SKM-1 (cell line): ENCODE measurements around the gene MIDN.

Source experiments
- DNase-seq: peaks from one replicate; lab custom pipeline; 2025; ENCODE audit not compliant: unreplicated experiment; lab: John Stamatoyannopoulos, UW

Gene MIDN

GRCh38 chr19:1232652-1233072 is 15.7 kb upstream of the MIDN start:
- DNase-seq: no peak

- DNase-seq: no peak
These were observed 15.2 kb upstream of the MIDN start for GRCh38 chr19:1233115-1233667.

- no peak for DNase-seq
These were observed 14.1 kb upstream of the MIDN start for GRCh38 chr19:1234051-1234954.

- DNase-seq: no peak
These were observed 13.4 kb upstream of the MIDN start for GRCh38 chr19:1234955-1235380.

- DNase-seq: no peak
These were observed 12.5 kb upstream of the MIDN start for GRCh38 chr19:1235625-1236538.

- DNase-seq: no peak
These were observed 11.8 kb upstream of the MIDN start for GRCh38 chr19:1236576-1236975.

- no peak for DNase-seq
These were observed 11.2 kb upstream of the MIDN start for GRCh38 chr19:1237027-1237659.

GRCh38 chr19:1237754-1238368 is 10.5 kb upstream of the MIDN start, which contains the start of gene CBARP:
TSS of gene CBARP (minus strand) at chr19:1238005. CDS start at chr19:1236100, 1,905 bp downstream.
- no peak for DNase-seq

- no peak for DNase-seq
These were observed 9.7 kb upstream of the MIDN start for GRCh38 chr19:1238369-1239303.

- no peak for DNase-seq
These were observed 9.0 kb upstream of the MIDN start for GRCh38 chr19:1239420-1239795.

- DNase-seq: peak; percentile 49
These were observed 8.3 kb upstream of the MIDN start for GRCh38 chr19:1239796-1240737.

- DNase-seq: no peak
These were observed 7.5 kb upstream of the MIDN start for GRCh38 chr19:1240925-1241324.

- DNase-seq: peak; percentile 79
These were observed 6.8 kb upstream of the MIDN start, which contains the start of gene ATP5F1D for GRCh38 chr19:1241417-1242095. TSS of gene ATP5F1D (plus strand) at chr19:1241751. CDS start at chr19:1241851, 100 bp downstream.

GRCh38 chr19:1243768-1244692 is 4.4 kb upstream of the MIDN start:
- DNase-seq: peak; percentile 63

- DNase-seq: no peak
These were observed 3.5 kb upstream of the MIDN start for GRCh38 chr19:1244693-1245451.
